HCT116 (cell line): ENCODE results near the gene ROBO1. TPM values are rescaled to one million over a fixed set of nuclear protein-coding genes. Genes with fewer than 3 reads are reported as not detected.

Experiments used
- ATAC-seq: fragments of 200-7000 bp; cut with Tn5 transposase; 2 replicates; pipeline ENCODE4 v1.9.1; 2020; ENCODE audit warnings: mild to moderate bottlenecking, moderate library complexity
- BruUV-seq: library from RNA; stranded (reverse); fragments of 400-500 nt; replicated peaks from 2 replicates; lab custom pipeline; 2021; lab: Mats Ljungman, UMichigan
- CTCF ChIA-PET: fragments of 300-600 bp; sonication (Branson Sonifier 250); formaldehyde crosslinking; loops from one replicate; lab custom pipeline; 2021; ENCODE audit warnings: antibody characterized with exemption; lab: Charles Lee
- POLR2A ChIA-PET: fragments of 300-600, 350-600 bp; sonication (Branson Sonifier 250); formaldehyde crosslinking; loops from one replicate; lab custom pipeline; 2021; ENCODE audit warnings: antibody characterized with exemption; lab: Charles Lee
- RAD21 ChIA-PET, 2 experiments: fragments of 300-600 bp; sonication (Branson Sonifier 250); formaldehyde crosslinking; loops; one replicate each; lab custom pipeline; 2023; ENCODE audit warnings: low total read pairs in 2 of 2; ENCODE audit not compliant: uncharacterized antibody in 2 of 2, unreplicated experiment in 2 of 2, low non-redundant PET in 1 of 2; lab: Charles Lee
- DNase-seq: peaks from one replicate; pipeline ENCODE4 v3.0.0-alpha.2; 2010; ENCODE audit warnings: low read depth, low spot score
- H2AFZ ChIP-seq: fragments of 200-600 bp; shearing (Covaris generic), sonication (generic); 2 replicates; pipeline ENCODE4 v1.6.1; 2017; ENCODE audit warnings: low read depth, mixed run types, mixed read lengths, antibody characterized with exemption, low read length; ENCODE audit not compliant: poor library complexity, severe bottlenecking
- H3K27ac ChIP-seq: 2 replicates; pipeline ENCODE4 v1.5.1; 2012; ENCODE audit warnings: low read depth, low read length
- H3K27me3 ChIP-seq: fragments of 200-600 bp; sonication (generic); 2 replicates; pipeline ENCODE4 v1.6.1; 2016; ENCODE audit warnings: mixed run types, low read length, mixed read lengths; ENCODE audit not compliant: insufficient read depth
- H3K36me3 ChIP-seq, 2 experiments: fragments of 200-500 bp in 1 of 2; fragments of 200-600 bp in 1 of 2; sonication (Bioruptor generic) in 1 of 2; sonication (generic) in 1 of 2; 2 replicates each; pipeline versions ENCODE4 v1.5.1 to v1.6.1; 2014 to 2016; ENCODE audit warnings: low read length in 2 of 2, inconsistent platforms in 1 of 2, mixed read lengths in 1 of 2, mixed run types in 1 of 2; ENCODE audit not compliant: insufficient read depth in 2 of 2, control insufficient read depth in 1 of 2
- H3K4me1 ChIP-seq, 2 experiments: fragments of 200-600 bp in 1 of 2; sonication (generic) in 1 of 2; 2 replicates each; pipeline versions ENCODE4 v1.5.1 to v1.6.1; 2012 to 2017; ENCODE audit warnings: low read length in 2 of 2, inconsistent platforms in 1 of 2, mild to moderate bottlenecking in 1 of 2, mixed read lengths in 1 of 2, mixed run types in 1 of 2, moderate library complexity in 1 of 2; ENCODE audit not compliant: insufficient read depth in 2 of 2, control insufficient read depth in 1 of 2
- H3K4me2 ChIP-seq: fragments of 200-600 bp; sonication (generic); 2 replicates; pipeline ENCODE4 v1.6.1; 2017; ENCODE audit warnings: mixed run types, low read length, mixed read lengths
- H3K4me3 ChIP-seq, 2 experiments: fragments of 200-600 bp in 1 of 2; sonication (generic) in 1 of 2; replicated peaks in 1 of 2; 2 replicates each; pipeline ENCODE4 v1.5.1; 2011 to 2016; ENCODE audit warnings: low read length in 2 of 2, control low read depth in 1 of 2, low read depth in 1 of 2, mild to moderate bottlenecking in 1 of 2, mixed read lengths in 1 of 2, mixed run types in 1 of 2
- H3K79me2 ChIP-seq: fragments of 200-600 bp; sonication (generic); 2 replicates; pipeline ENCODE4 v1.6.1; 2017; ENCODE audit warnings: mild to moderate bottlenecking, mixed run types, low read length, moderate library complexity, mixed read lengths; ENCODE audit not compliant: insufficient read depth
- H3K9ac ChIP-seq: fragments of 200-600 bp; sonication (generic); 2 replicates; pipeline ENCODE4 v1.6.1; 2016; ENCODE audit warnings: low read length, mixed read lengths
- H3K9me2 ChIP-seq: fragments of 200-600 bp; sonication (generic), shearing (Covaris generic); 2 replicates; pipeline ENCODE4 v1.6.1; 2017; ENCODE audit warnings: mixed run types, mild to moderate bottlenecking, moderate library complexity; ENCODE audit not compliant: insufficient read depth
- H3K9me3 ChIP-seq, 2 experiments: fragments of 200-500 bp in 1 of 2; fragments of 200-600 bp in 1 of 2; sonication (Bioruptor generic) in 1 of 2; sonication (generic) in 1 of 2; 2 replicates each; pipeline ENCODE4 v1.6.1; 2014 to 2017; ENCODE audit warnings: low read length in 2 of 2, mixed read lengths in 2 of 2, inconsistent platforms in 1 of 2, low read depth in 1 of 2, mild to moderate bottlenecking in 1 of 2, mixed run types in 1 of 2, moderate library complexity in 1 of 2; ENCODE audit not compliant: control insufficient read depth in 1 of 2, insufficient read depth in 1 of 2
- H4K20me1 ChIP-seq: fragments of 200-600 bp; sonication (generic), shearing (Covaris generic); 2 replicates; pipeline ENCODE4 v1.6.1; 2017; ENCODE audit warnings: mixed run types, mild to moderate bottlenecking, moderate library complexity; ENCODE audit not compliant: insufficient read depth
- EZH2 ChIP-seq: fragments of 200-600 bp; sonication (generic); IDR thresholded peaks from 2 replicates; pipeline ENCODE4 v1.6.1; 2017; ENCODE audit warnings: antibody characterized with exemption, mixed run types
- MAX ChIP-seq: IDR thresholded peaks from 2 replicates; pipeline ENCODE4 v1.6.1; 2012
- POLR2A ChIP-seq: IDR thresholded peaks from 2 replicates; pipeline ENCODE4 v1.7.0; 2011; ENCODE audit warnings: borderline replicate concordance; ENCODE audit not compliant: insufficient read depth, insufficient read length; ENCODE audit errors: extremely low read depth
- RAD21 ChIP-seq: IDR thresholded peaks from 2 replicates; pipeline ENCODE4 v1.6.1; 2012; ENCODE audit warnings: low read depth, mild to moderate bottlenecking
- REST ChIP-seq: IDR thresholded peaks from 2 replicates; pipeline ENCODE4 v1.6.1; 2012; ENCODE audit warnings: low read depth
- SRF ChIP-seq: IDR thresholded peaks from 2 replicates; pipeline ENCODE4 v1.6.1; 2012; ENCODE audit warnings: low read depth
- ZNF274 ChIP-seq: fragments of 200-500 bp; sonication (Bioruptor generic); IDR thresholded peaks from 2 replicates; pipeline ENCODE4 v1.6.1; 2014; ENCODE audit warnings: mild to moderate bottlenecking, low read depth, low read length, inconsistent platforms
- intact Hi-C: fragments of 100-400 bp; cut with micrococcal nuclease; formaldehyde crosslinking; loops from 2 replicates; pipeline ENCODE4 v1.10.0; 2022
- total RNA-seq: library from RNA; stranded (reverse); gene quantifications from one replicate; pipeline ENCODE4 v1.2.1, GENCODE V29; 2021; ENCODE audit not compliant: unreplicated experiment

Gene ROBO1
- total RNA-seq, 1 experiment from 2014 or later = 0.27 TPM

GRCh38 chr3:78878789-78879188 lies 889.0 kb downstream of the ROBO1 start:
- H3K4me2 ChIP-seq = no peak overlapping the region
- BruUV-seq = no TSS peak
- no peak overlapping the region for H2AFZ ChIP-seq
- no peaks in the 10 kb centered on the region for H3K79me2 ChIP-seq
- RAD21 ChIA-PET = no interaction called here
- CTCF ChIA-PET = no interaction called here
- H3K9me2 ChIP-seq = no peaks in the 10 kb centered on the region
- H3K36me3 ChIP-seq = no peaks in the 10 kb centered on the region; a peak in 1 of 4 replicates
- H3K27ac ChIP-seq = no peak overlapping the region
- no peak overlapping the region for H3K9ac ChIP-seq
- no peak for DNase-seq
- no peaks in the 10 kb centered on the region for H3K4me1 ChIP-seq
- no peaks in the 10 kb centered on the region for H4K20me1 ChIP-seq
- no peaks in the 10 kb centered on the region for H3K27me3 ChIP-seq
- H3K9me3 ChIP-seq = peaks cover 3 to 9% of the 10 kb centered on the region in 2 experiments; a peak in 2 of 4 replicates
- intact Hi-C loops = no loop called here
- no peak for TF ChIP-seq ZNF274
- TF ChIP-seq POLR2A = no peak
- TF ChIP-seq MAX = no peak
- TF ChIP-seq REST = no peak
- ATAC-seq = no peak
- POLR2A ChIA-PET = no interaction called here
- no peak overlapping the region for H3K4me3 ChIP-seq

GRCh38 chr3:78878011-78878410 lies 889.8 kb downstream of the ROBO1 start:
- intact Hi-C loops = no loop called here
- no peak overlapping the region for H3K9ac ChIP-seq
- no peaks in the 10 kb centered on the region for H3K4me1 ChIP-seq
- no peaks in the 10 kb centered on the region; a peak in 1 of 4 replicates for H3K36me3 ChIP-seq
- H3K4me2 ChIP-seq = no peak overlapping the region
- DNase-seq (no peak), ATAC-seq (no peak)
- BruUV-seq = no TSS peak
- ChIA-PET RAD21 (no interaction called here), CTCF (no interaction called here), POLR2A (no interaction called here)
- no peaks in the 10 kb centered on the region for H3K9me2 ChIP-seq
- H2AFZ ChIP-seq = no peak overlapping the region
- no peak for TF ChIP-seq RAD21
- no peak for TF ChIP-seq SRF
- no peak for TF ChIP-seq EZH2
- no peak overlapping the region for H3K27ac ChIP-seq
- no peaks in the 10 kb centered on the region for H4K20me1 ChIP-seq
- H3K79me2 ChIP-seq = no peaks in the 10 kb centered on the region
- no peaks in the 10 kb centered on the region for H3K27me3 ChIP-seq
- H3K9me3 ChIP-seq = peaks cover 3 to 8% of the 10 kb centered on the region in 2 experiments; a peak in 2 of 4 replicates
- no peak overlapping the region for H3K4me3 ChIP-seq
